GM20000 (cell line): ENCODE results near the gene SLC16A5.
A peak's percentile ranks its signal among the peaks of the same experiment; 100 is the strongest.
"Not testable (repeated sequence)": the region's sequence is repeated elsewhere in the genome, so short reads cannot be mapped to it uniquely, and the experiment has no call there.

Experiments used
- DNase-seq: peaks from one replicate; pipeline ENCODE4 v3.0.0; 2012; ENCODE audit warnings: low spot score
- CTCF ChIP-seq: IDR thresholded peaks from 2 replicates; pipeline ENCODE4 v1.5.1; 2012; ENCODE audit warnings: mild to moderate bottlenecking, control low read depth; ENCODE audit errors: extremely low read depth, missing control alignments

The SLC16A5 gene

DNA sequence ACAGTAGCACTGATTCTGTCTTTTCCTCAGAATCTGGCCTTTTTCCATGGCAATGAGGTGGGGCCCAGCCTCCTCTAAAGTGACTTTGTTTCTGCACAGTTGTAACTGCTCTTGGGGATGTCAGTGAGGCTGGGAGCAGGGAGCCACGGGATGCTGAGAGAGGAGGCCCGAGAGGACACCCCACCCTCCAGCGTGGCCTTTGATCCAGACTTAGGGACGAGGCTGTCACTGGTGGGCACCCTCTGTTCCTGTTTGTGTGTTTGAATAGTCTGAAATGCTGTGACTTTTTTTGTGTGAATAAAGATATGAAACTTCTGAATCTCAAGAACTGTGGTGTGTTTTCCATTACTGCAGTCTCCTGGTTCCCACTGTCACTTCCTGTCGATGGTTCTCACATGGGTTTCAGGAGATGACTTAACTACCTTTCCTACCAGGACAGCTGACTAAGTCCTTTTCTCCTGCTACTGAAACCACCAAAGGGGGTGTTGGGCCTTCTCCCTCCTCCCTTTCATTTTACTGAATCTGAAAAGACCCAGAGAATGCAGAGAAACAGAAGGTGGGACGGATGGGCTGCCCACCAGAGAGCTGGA is 22.1 kb upstream of the SLC16A5 start:
- no peak for TF ChIP-seq CTCF
- peak; percentile 64 for DNase-seq

DNA sequence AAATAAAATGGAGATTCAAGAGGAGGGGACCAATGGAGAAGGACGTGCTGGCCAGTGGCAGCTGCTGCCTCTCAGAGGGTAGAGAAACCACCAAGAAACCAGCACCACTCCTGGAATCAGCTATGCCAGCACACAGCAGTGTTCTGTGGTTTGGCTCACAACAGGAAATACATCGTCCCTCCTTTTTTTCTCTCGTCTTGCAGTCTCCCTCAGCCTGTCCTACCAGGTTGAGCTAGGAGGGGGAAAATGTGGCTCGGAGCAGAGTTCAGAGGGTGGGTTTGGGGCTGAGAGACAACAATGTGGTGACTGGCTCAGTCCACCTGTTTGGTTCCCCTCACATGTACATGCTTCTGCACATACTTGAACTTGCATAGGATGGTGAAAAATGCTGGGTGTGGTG is 19.9 kb upstream of the SLC16A5 start:
- no peak for TF ChIP-seq CTCF
- no peak for DNase-seq

GRCh38 chr17:75068750-75069149 is 19.0 kb upstream of the SLC16A5 start:
- no peak for DNase-seq
- no peak for TF ChIP-seq CTCF

- TF ChIP-seq CTCF, result peak; percentile 6
- DNase-seq, result no peak
Measured at GRCh38 chr17:75069783-75070182, 18.0 kb upstream of the SLC16A5 start.

- DNase-seq, result not testable (repeated sequence)
Measured at GRCh38 chr17:75071478-75072271, 16.1 kb upstream of the SLC16A5 start.

DNA sequence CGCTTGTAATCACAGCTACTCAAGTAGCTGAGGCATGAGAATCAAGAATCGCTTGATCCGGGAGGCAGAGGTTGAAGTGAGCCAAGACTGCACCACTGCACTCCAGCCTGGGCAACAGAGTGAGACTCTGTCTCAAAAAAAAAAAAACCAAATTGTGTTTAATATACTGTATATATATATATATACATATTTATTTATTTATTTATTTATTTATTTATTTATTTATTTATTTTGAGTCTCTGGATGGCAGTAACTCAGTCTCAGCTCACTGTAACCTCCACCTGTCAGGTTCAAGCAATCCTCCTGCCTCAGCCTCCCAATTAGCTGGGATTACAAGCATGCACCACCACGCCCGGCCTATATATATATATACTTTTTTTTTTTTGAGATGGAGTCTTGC is 14.8 kb upstream of the SLC16A5 start:
- DNase-seq, result not testable (repeated sequence)

DNA sequence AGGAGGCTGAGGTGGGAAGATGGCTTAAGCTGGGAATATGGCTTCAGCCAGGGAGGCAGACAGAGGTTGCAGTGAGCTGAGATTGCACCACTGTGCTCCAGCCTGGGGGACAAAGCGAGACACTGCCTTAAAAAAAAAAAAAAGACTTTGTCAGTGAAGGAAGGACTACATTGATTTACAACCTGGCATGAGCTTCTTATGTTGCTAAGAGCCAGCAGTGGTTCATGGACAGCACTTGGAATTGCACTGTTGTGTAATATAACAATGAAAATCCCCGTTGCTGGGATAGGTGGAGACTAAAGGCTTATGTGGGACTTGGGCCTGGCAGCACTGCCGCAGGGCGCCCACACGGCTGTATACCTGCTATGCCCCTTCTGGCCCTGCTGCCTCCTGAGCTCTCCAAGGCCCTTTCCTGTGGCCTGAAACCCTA is 14.1 kb upstream of the SLC16A5 start:
- DNase-seq, result no peak
- TF ChIP-seq CTCF, result no peak

DNA sequence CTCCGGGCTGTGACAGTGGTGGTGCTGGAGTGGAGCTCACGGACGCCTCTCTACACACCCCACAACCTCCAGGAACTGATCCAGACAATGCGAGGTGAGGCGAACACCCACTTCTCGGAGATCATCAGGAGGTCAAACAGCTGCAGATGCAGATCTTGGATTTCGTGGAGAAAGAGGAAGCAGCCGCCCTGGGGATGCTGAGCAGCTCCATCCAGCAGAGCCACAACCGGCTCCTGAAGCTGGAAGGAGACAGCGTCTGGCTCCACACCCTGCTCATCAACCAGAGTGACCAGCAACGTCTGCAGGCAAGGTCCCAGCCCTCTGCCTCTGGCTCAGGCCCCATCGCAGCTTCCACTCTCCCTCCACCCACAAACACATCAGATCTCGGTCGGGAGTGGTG is 13.2 kb upstream of the SLC16A5 start:
- no peak for TF ChIP-seq CTCF
- no peak for DNase-seq
